ENCODE results near the gene PTGES3. TPM values are rescaled to one million over a fixed set of nuclear protein-coding genes. Genes with fewer than 3 reads are reported as not detected.
A peak's percentile ranks its signal among the peaks of the same experiment; 100 is the strongest.
"Not testable (repeated sequence)": the region's sequence is repeated elsewhere in the genome, so short reads cannot be mapped to it uniquely, and the experiment has no call there.

The PTGES3 gene
- total and polyA plus RNA-seq, 10 of the 15 experiments (the other 5 are each of a cell fraction or from before 2014, with no cell fraction given), result 117 to 520 (median 175) TPM

DNA sequence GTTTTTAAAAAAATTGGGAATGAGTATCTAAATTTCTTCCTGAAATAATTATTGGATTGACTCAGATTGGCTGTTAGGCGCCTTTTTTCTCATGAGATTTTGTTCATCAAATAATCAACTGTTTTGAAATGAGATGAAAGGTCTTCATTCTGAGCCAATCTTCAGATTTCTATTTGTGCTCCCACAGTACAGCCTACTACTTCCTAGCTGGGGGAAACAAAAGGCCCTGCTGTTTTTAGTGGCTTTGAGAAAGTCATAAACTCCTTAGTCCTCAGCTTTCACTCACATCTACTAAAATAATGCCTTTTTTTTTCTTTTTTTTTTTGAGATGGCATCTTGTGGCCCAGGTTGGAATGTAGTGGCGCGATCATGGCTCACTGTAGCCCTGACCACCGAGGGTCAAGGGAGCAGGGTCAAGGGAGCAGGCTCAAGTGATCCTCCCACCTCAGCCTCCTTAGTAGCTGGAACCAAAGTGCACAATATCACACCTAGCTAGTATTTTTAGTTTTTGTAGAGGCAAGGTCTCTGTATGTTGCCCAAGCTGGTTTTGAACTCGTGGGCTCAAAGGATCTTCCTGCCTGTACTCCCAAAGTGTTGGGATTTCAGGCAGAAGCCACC is 21.8 kb upstream of the PTGES3 start (continued):
- TF ChIP-seq BCL3 (IDR thresholded peaks at IDR 0.05; ENCODE audit: borderline replicate concordance, insufficient read depth, low read depth, low read length, poor library complexity, severe bottlenecking) (no peak), HDGF (IDR thresholded peaks at IDR 0.05) (no peak)

DNA sequence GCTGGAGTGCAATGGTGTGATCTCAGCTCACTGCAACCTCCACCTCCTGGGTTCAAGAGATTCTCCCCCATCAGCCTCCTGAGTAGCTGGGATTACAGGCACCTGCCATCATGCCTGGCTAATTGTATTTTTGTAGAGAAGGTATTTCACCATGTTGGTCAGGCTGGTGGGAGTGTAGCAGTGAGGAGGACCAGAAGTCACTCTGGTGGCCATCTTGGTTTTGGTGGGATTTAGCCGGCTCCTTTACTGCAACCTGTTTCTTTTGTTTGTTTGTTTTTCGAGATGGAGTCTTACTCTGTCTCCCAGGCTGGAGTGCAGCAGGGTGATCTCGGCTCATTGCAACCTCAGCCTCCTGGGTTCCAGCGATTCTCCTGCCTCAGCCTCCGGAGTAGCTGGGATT is 16.4 kb upstream of the PTGES3 start:
- in situ Hi-C loops (cut with MboI); H3K9me3 ChIP-seq (replicated peaks; ENCODE audit: control insufficient read depth, insufficient read depth, low read length); H2AFZ ChIP-seq (ENCODE audit: control insufficient read depth, low read depth, low read length); H3K36me3 ChIP-seq (ENCODE audit: control insufficient read depth in 2 of 2, insufficient read depth in 2 of 2, low read length in 1 of 2); H3K9ac ChIP-seq (ENCODE audit: control insufficient read depth, insufficient read depth, low read length); H3K27me3 ChIP-seq (replicated peaks in 1 of 2; ENCODE audit: control insufficient read depth in 2 of 2, insufficient read depth in 2 of 2, low read length in 1 of 2); intact Hi-C loops (cut with micrococcal nuclease; ENCODE audit: unreplicated experiment); RAD21 ChIA-PET (ENCODE audit: unreplicated experiment); H3K4me2 ChIP-seq (ENCODE audit: control insufficient read depth, insufficient read depth); H3K4me1 ChIP-seq (ENCODE audit: control insufficient read depth, insufficient read depth, low read length); H4K20me1 ChIP-seq (ENCODE audit: control insufficient read depth, insufficient read depth); SMC1A ChIA-PET (ENCODE audit: uncharacterized antibody, unreplicated experiment); H3K79me2 ChIP-seq (ENCODE audit: control insufficient read depth, insufficient read depth, low read length); CTCF ChIA-PET; DNase-seq (ENCODE audit: low read depth, low spot score); FAIRE-seq; H3K4me3 ChIP-seq; BruUV-seq (replicated peaks); ATAC-seq; H3K27ac ChIP-seq (ENCODE audit: control insufficient read depth, insufficient read depth): not testable (repeated sequence)
- WGBS (ENCODE audit: insufficient coverage, insufficient replicate concordance, low lambda C conversion rate, missing lambda C conversion rate), result 46% methylated on average over 5 of the region's 5 CpGs
- TF ChIP-seq YY1 (IDR thresholded peaks at IDR 0.05; ENCODE audit: low read depth, low read length), result peak; percentile 62; the same call in 1 of the 2 replicates
- POLR2A ChIA-PET, result interaction anchor here (0.6 kb wide), 1 partner anchor 21 kb away, joined by 4 read pairs; no protein-coding TSS in a partner anchor
